ENCODE data around the gene CCDC102A.
A peak's percentile ranks its signal among the peaks of the same experiment; 100 is the strongest.

- no peak for TF ChIP-seq CTCF (IDR thresholded peaks at IDR 0.05 in 2 of 3, conservative IDR thresholded peaks at IDR 0.05 in 1 of 3; ENCODE audit: control insufficient read depth in 2 of 3, extremely low read depth in 1 of 3, insufficient read depth in 1 of 3, low read depth in 3 of 3, low read length in 3 of 3)
- TF ChIP-seq POLR2AphosphoS5 (IDR thresholded peaks at IDR 0.05; ENCODE audit: low read length), result no peak
- TF ChIP-seq POLR2A (IDR thresholded peaks at IDR 0.05; ENCODE audit: low read depth, low read length), result peak; percentile 59; the same call in 1 of the 2 replicates
- no peak for TF ChIP-seq REST (IDR thresholded peaks at IDR 0.05; ENCODE audit: low read depth, low read length)
- no peak for TF ChIP-seq SMAD1 (IDR thresholded peaks at IDR 0.05; ENCODE audit: low read depth, partially characterized antibody)
- no peak for TF ChIP-seq CREM (IDR thresholded peaks at IDR 0.05; ENCODE audit: low read depth)
- TF ChIP-seq FOS (IDR thresholded peaks at IDR 0.05; ENCODE audit: borderline replicate concordance, extremely low read depth, insufficient read length), result no peak
- TF ChIP-seq SPI1 (IDR thresholded peaks at IDR 0.05; ENCODE audit: borderline replicate concordance, insufficient read depth, low read depth, low read length), result no peak
- TF ChIP-seq, protein P1, sequence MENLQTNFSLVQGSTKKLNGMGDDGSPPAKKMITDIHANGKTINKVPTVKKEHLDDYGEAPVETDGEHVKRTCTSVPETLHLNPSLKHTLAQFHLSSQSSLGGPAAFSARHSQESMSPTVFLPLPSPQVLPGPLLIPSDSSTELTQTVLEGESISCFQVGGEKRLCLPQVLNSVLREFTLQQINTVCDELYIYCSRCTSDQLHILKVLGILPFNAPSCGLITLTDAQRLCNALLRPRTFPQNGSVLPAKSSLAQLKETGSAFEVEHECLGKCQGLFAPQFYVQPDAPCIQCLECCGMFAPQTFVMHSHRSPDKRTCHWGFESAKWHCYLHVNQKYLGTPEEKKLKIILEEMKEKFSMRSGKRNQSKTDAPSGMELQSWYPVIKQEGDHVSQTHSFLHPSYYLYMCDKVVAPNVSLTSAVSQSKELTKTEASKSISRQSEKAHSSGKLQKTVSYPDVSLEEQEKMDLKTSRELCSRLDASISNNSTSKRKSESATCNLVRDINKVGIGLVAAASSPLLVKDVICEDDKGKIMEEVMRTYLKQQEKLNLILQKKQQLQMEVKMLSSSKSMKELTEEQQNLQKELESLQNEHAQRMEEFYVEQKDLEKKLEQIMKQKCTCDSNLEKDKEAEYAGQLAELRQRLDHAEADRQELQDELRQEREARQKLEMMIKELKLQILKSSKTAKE (IDR thresholded peaks at IDR 0.05; ENCODE audit: low read depth, poor library complexity, severe bottlenecking), result no peak
- no peak for TF ChIP-seq MTA2 (IDR thresholded peaks at IDR 0.05; ENCODE audit: low read depth)
These were observed 41.4 kb upstream of the CCDC102A start for GRCh38 chr16:57577691-57578224.

Data from GM12878 (cell line).